Measurements from ENCODE around the gene FAM163B.

GRCh38 chr9:133612816-133613215 lies 3.6 kb upstream of the FAM163B start:
- no peak for TF ChIP-seq POLR2A (IDR thresholded peaks at IDR 0.05)
- no peak for TF ChIP-seq CTCF (IDR thresholded peaks at IDR 0.05)
